ENCODE measurements around the gene TGM2.
A peak's percentile ranks its signal among the peaks of the same experiment; 100 is the strongest.

Gene TGM2

GRCh38 chr20:38152621-38153221, 12.3 kb downstream of the TGM2 start:
- Histone ChIP-seq H3K79me2 (ENCODE audit: low read length) (no peaks in the 10 kb centered on the region), H3F3A (ENCODE audit: insufficient read depth, low read length) (no peaks in the 10 kb centered on the region), H3K4me1 (ENCODE audit: low read length) (no peaks in the 10 kb centered on the region), H2AFZ (ENCODE audit: low read length) (peak overlapping the region; percentile 10; the same call in 1 of the 2 replicates), H3K36me3 (replicated peaks; ENCODE audit: insufficient read depth, low read length) (no peaks in the 10 kb centered on the region), H3K4me3 (ENCODE audit: low read length) (no peak overlapping the region), H3K4me2 (ENCODE audit: low read depth, low read length) (no peak overlapping the region), H3K9ac (ENCODE audit: low read length) (no peak overlapping the region), H3K9me3 (replicated peaks; ENCODE audit: insufficient read depth, low read length) (no peaks in the 10 kb centered on the region), H4K20me1 (ENCODE audit: insufficient read depth, low read length) (no peaks in the 10 kb centered on the region), H3K27ac (ENCODE audit: low read length) (no peak overlapping the region), H3K27me3 (replicated peaks; ENCODE audit: insufficient read depth, low read length) (no peaks in the 10 kb centered on the region), H3K9me2 (replicated peaks; ENCODE audit: insufficient read depth, low read length) (no peaks in the 10 kb centered on the region)
- no peak for DNase-seq
- TF ChIP-seq EZH2 (optimal IDR thresholded peaks at IDR 0.05; ENCODE audit: low read depth, low read length) = no peak
- no peak for TF ChIP-seq EZH2phosphoT487 (IDR thresholded peaks at IDR 0.05; ENCODE audit: low read length)
- TF ChIP-seq CTCF (IDR thresholded peaks at IDR 0.05; ENCODE audit: low read length) = no peak

GRCh38 chr20:38152175-38152620, 12.9 kb downstream of the TGM2 start:
- peak overlapping the region; percentile 10; the same call in 1 of the 2 replicates for H2AFZ ChIP-seq (ENCODE audit: low read length)
- no peaks in the 10 kb centered on the region for H4K20me1 ChIP-seq (ENCODE audit: insufficient read depth, low read length)
- no peaks in the 10 kb centered on the region for H3K79me2 ChIP-seq (ENCODE audit: low read length)
- H3K9ac ChIP-seq (ENCODE audit: low read length) = no peak overlapping the region
- H3K4me2 ChIP-seq (ENCODE audit: low read depth, low read length) = no peak overlapping the region; the same call in 1 of the 2 replicates
- no peak for DNase-seq
- H3K9me2 ChIP-seq (replicated peaks; ENCODE audit: insufficient read depth, low read length) = no peaks in the 10 kb centered on the region
- no peaks in the 10 kb centered on the region for H3F3A ChIP-seq (ENCODE audit: insufficient read depth, low read length)
- no peaks in the 10 kb centered on the region for H3K36me3 ChIP-seq (replicated peaks; ENCODE audit: insufficient read depth, low read length)
- H3K27ac ChIP-seq (ENCODE audit: low read length) = no peak overlapping the region
- H3K27me3 ChIP-seq (replicated peaks; ENCODE audit: insufficient read depth, low read length) = no peaks in the 10 kb centered on the region
- no peaks in the 10 kb centered on the region for H3K4me1 ChIP-seq (ENCODE audit: low read length)
- TF ChIP-seq EZH2phosphoT487 (IDR thresholded peaks at IDR 0.05; ENCODE audit: low read length) = no peak
- no peak for TF ChIP-seq CTCF (IDR thresholded peaks at IDR 0.05; ENCODE audit: low read length)
- TF ChIP-seq EZH2 (optimal IDR thresholded peaks at IDR 0.05; ENCODE audit: low read depth, low read length) = no peak
- no peak overlapping the region; the same call in 1 of the 2 replicates for H3K4me3 ChIP-seq (ENCODE audit: low read length)
- no peaks in the 10 kb centered on the region for H3K9me3 ChIP-seq (replicated peaks; ENCODE audit: insufficient read depth, low read length)

- Histone ChIP-seq H4K20me1 (ENCODE audit: insufficient read depth, low read length) (no peaks in the 10 kb centered on the region), H3K4me2 (ENCODE audit: low read depth, low read length) (no peak overlapping the region), H3K27ac (ENCODE audit: low read length) (no peak overlapping the region), H3K36me3 (replicated peaks; ENCODE audit: insufficient read depth, low read length) (no peaks in the 10 kb centered on the region), H3K27me3 (replicated peaks; ENCODE audit: insufficient read depth, low read length) (no peaks in the 10 kb centered on the region), H3K4me1 (ENCODE audit: low read length) (no peaks in the 10 kb centered on the region), H2AFZ (ENCODE audit: low read length) (no peak overlapping the region), H3K9me2 (replicated peaks; ENCODE audit: insufficient read depth, low read length) (no peaks in the 10 kb centered on the region), H3K79me2 (ENCODE audit: low read length) (no peaks in the 10 kb centered on the region), H3K9ac (ENCODE audit: low read length) (no peak overlapping the region), H3F3A (ENCODE audit: insufficient read depth, low read length) (no peaks in the 10 kb centered on the region), H3K4me3 (ENCODE audit: low read length) (no peak overlapping the region), H3K9me3 (replicated peaks; ENCODE audit: insufficient read depth, low read length) (no peaks in the 10 kb centered on the region)
- TF ChIP-seq CTCF (IDR thresholded peaks at IDR 0.05; ENCODE audit: low read length) = no peak
- TF ChIP-seq EZH2 (optimal IDR thresholded peaks at IDR 0.05; ENCODE audit: low read depth, low read length) = no peak
- TF ChIP-seq EZH2phosphoT487 (IDR thresholded peaks at IDR 0.05; ENCODE audit: low read length) = no peak
- DNase-seq = no peak
Observed at GRCh38 chr20:38151455-38151854, 13.6 kb downstream of the TGM2 start.
